GM23338 (cell line): Measurements from ENCODE around the gene HHAT. TPM values are rescaled to one million over a fixed set of nuclear protein-coding genes. Genes with fewer than 3 reads are reported as not detected.

Experiments
- ATAC-seq: fragments of 200-7000 bp; cut with Tn5 transposase; 3 replicates; pipeline ENCODE4 v1.9.1; 2020
- DNase-seq: peaks from one replicate; pipeline ENCODE4 v3.0.0-alpha.2; 2015; ENCODE audit warnings: low spot score
- H2AFZ ChIP-seq: fragments of 200-600 bp; sonication (generic); 2 replicates; pipeline ENCODE4 v1.8.0; 2016; ENCODE audit warnings: antibody characterized with exemption, mild to moderate bottlenecking, moderate library complexity
- H3F3A ChIP-seq: fragments of 200-600 bp; sonication (generic); replicated peaks from 2 replicates; pipeline ENCODE4 v1.8.0; 2017; ENCODE audit warnings: antibody characterized with exemption, mixed run types, low read depth
- H3K27ac ChIP-seq: fragments of 200-600 bp; sonication (generic); 2 replicates; pipeline ENCODE4 v1.6.1; 2016; ENCODE audit warnings: low read depth
- H3K27me3 ChIP-seq: fragments of 200-600 bp; sonication (generic); 2 replicates; pipeline ENCODE4 v1.8.0; 2016; ENCODE audit warnings: mild to moderate bottlenecking, mixed run types, moderate library complexity; ENCODE audit not compliant: insufficient read depth
- H3K36me3 ChIP-seq: fragments of 200-600 bp; sonication (generic); 2 replicates; pipeline ENCODE4 v1.8.0; 2016; ENCODE audit warnings: mild to moderate bottlenecking; ENCODE audit not compliant: insufficient read depth
- H3K4me1 ChIP-seq: fragments of 200-600 bp; sonication (generic); 2 replicates; pipeline ENCODE4 v1.8.0; 2016; ENCODE audit warnings: mild to moderate bottlenecking, moderate library complexity; ENCODE audit not compliant: insufficient read depth
- H3K4me2 ChIP-seq: fragments of 200-600 bp; sonication (generic); 2 replicates; pipeline ENCODE4 v1.7.1; 2017; ENCODE audit warnings: mixed run types
- H3K4me3 ChIP-seq: fragments of 200-600 bp; sonication (generic); 2 replicates; pipeline ENCODE4 v1.6.1; 2016; ENCODE audit warnings: mixed run types
- H3K79me2 ChIP-seq: fragments of 200-600 bp; sonication (generic); replicated peaks from 2 replicates; pipeline ENCODE4 v1.8.0; 2017; ENCODE audit warnings: mild to moderate bottlenecking; ENCODE audit not compliant: insufficient read depth
- H3K9me2 ChIP-seq: fragments of 200-600 bp; sonication (generic); 2 replicates; pipeline ENCODE4 v1.8.0; 2017; ENCODE audit not compliant: insufficient read depth
- H4K20me1 ChIP-seq: fragments of 200-600 bp; sonication (generic); replicated peaks from 2 replicates; pipeline ENCODE4 v1.8.0; 2017; ENCODE audit warnings: mild to moderate bottlenecking; ENCODE audit not compliant: insufficient read depth
- H3K27ac Mint-ChIP-seq: 2 replicates; pipeline ENCODE4 v1.8.0; 2020; ENCODE audit warnings: inconsistent platforms, mild to moderate bottlenecking, moderate library complexity, mixed read lengths
- H3K27me3 Mint-ChIP-seq: 3 replicates; pipeline ENCODE4 v1.8.0; 2022; ENCODE audit warnings: low read depth, mild to moderate bottlenecking, moderate library complexity, mixed read lengths, inconsistent platforms; ENCODE audit not compliant: insufficient read depth, poor library complexity
- H3K36me3 Mint-ChIP-seq: 3 replicates; pipeline ENCODE4 v1.8.0; 2021; ENCODE audit warnings: low read depth, mild to moderate bottlenecking, inconsistent platforms, moderate library complexity, mixed read lengths
- H3K4me1 Mint-ChIP-seq: 3 replicates; pipeline ENCODE4 v1.8.0; 2020; ENCODE audit warnings: mild to moderate bottlenecking, inconsistent platforms, mixed read lengths
- H3K4me3 Mint-ChIP-seq: 3 replicates; pipeline ENCODE4 v1.8.0; 2021; ENCODE audit warnings: moderate library complexity, mild to moderate bottlenecking, inconsistent platforms, mixed read lengths
- H3K9me3 Mint-ChIP-seq: 3 replicates; pipeline ENCODE4 v1.8.0; 2020; ENCODE audit warnings: moderate library complexity, mild to moderate bottlenecking, inconsistent platforms, mixed read lengths
- CREB1 ChIP-seq: fragments of 250-450 bp; sonication (Bioruptor Pico); IDR thresholded peaks from 2 replicates; pipeline ENCODE4 v1.5.0; 2020; ENCODE audit warnings: low read depth, mild to moderate bottlenecking, moderate library complexity
- CTCF ChIP-seq, 2 experiments: fragments of 200-600 bp in 1 of 2; sonication (generic) in 1 of 2; conservative IDR thresholded peaks; 2 replicates each; pipeline versions ENCODE4 v1.5.1 to v1.6.1; 2016 to 2017; ENCODE audit warnings: antibody characterized with exemption in 2 of 2, low read depth in 2 of 2, mild to moderate bottlenecking in 2 of 2, moderate library complexity in 1 of 2
- ETS1 ChIP-seq: IDR thresholded peaks from 2 replicates; pipeline ENCODE4 v1.6.1; 2016; ENCODE audit warnings: antibody characterized with exemption
- EZH2 ChIP-seq: fragments of 200-600 bp; sonication (generic); IDR thresholded peaks from one replicate; pipeline ENCODE4 v1.8.0; 2017; ENCODE audit warnings: antibody characterized with exemption, mild to moderate bottlenecking, low read depth; ENCODE audit not compliant: unreplicated experiment
- EZH2phosphoT487 ChIP-seq: fragments of 200-600 bp; sonication (generic); IDR thresholded peaks from one replicate; pipeline ENCODE4 v1.8.1; 2018; ENCODE audit warnings: antibody characterized with exemption; ENCODE audit not compliant: unreplicated experiment
- JUNB ChIP-seq: IDR thresholded peaks from one replicate; pipeline ENCODE4 v1.6.1; 2016; ENCODE audit warnings: antibody characterized with exemption; ENCODE audit not compliant: unreplicated experiment
- NANOG ChIP-seq: IDR thresholded peaks from 2 replicates; pipeline ENCODE4 v1.6.1; 2016; ENCODE audit warnings: antibody characterized with exemption, borderline replicate concordance
- POLR2AphosphoS5 ChIP-seq: IDR thresholded peaks from 2 replicates; pipeline ENCODE4 v1.6.1; 2016; ENCODE audit warnings: antibody characterized with exemption, low read depth
- REST ChIP-seq: IDR thresholded peaks from one replicate; pipeline ENCODE4 v1.6.1; 2018; ENCODE audit warnings: antibody characterized with exemption; ENCODE audit not compliant: unreplicated experiment
- STAT1 ChIP-seq: IDR thresholded peaks from one replicate; pipeline ENCODE4 v1.6.1; 2016; ENCODE audit warnings: antibody characterized with exemption; ENCODE audit not compliant: unreplicated experiment
- ZNF114 ChIP-seq: fragments of 250-450 bp; sonication (Bioruptor Pico); IDR thresholded peaks from 2 replicates; pipeline ENCODE4 v1.5.0; 2020; ENCODE audit warnings: mild to moderate bottlenecking, moderate library complexity
- ZNF331 ChIP-seq: fragments of 250-450 bp; sonication (Bioruptor Pico); IDR thresholded peaks from 2 replicates; pipeline ENCODE4 v1.5.0; 2020; ENCODE audit warnings: low read depth, mild to moderate bottlenecking, moderate library complexity
- ZNF462 ChIP-seq: fragments of 250-450 bp; sonication (Bioruptor Pico); IDR thresholded peaks from 2 replicates; pipeline ENCODE4 v1.5.0; 2020; ENCODE audit warnings: mild to moderate bottlenecking, moderate library complexity
- polyA plus RNA-seq: library from polyadenylated mRNA; unstranded; fragments of >200 nt; fragmentation: Nextera tagmentation; extraction: Ambion mirVana; gene quantifications from 2 replicates; pipeline ENCODE4 v1.2.1, GENCODE V29; 2016
- total RNA-seq: library from RNA; depleted of rRNA; stranded (reverse); fragments of >200 nt; shearing (Covaris generic); gene quantifications from 2 replicates; pipeline ENCODE4 v1.2.3, GENCODE V29; 2014

HHAT gene
- total and polyA plus RNA-seq, 2 experiments from 2014 or later, result 0.11 to 0.66 TPM

GRCh38 chr1:210551899-210552298 is 223.2 kb downstream of the HHAT start:
- ATAC-seq (no peak), DNase-seq (no peak)
- Histone ChIP-seq H3K27ac (no peak overlapping the region), H3K36me3 (no peaks in the 10 kb centered on the region), H3K9me2 (peaks cover 3% of the 10 kb centered on the region; the same call in 1 of the 2 replicates), H2AFZ (no peak overlapping the region), H3K27me3 (no peaks in the 10 kb centered on the region), H4K20me1 (no peaks in the 10 kb centered on the region), H3K4me1 (no peaks in the 10 kb centered on the region), H3F3A (no peaks in the 10 kb centered on the region), H3K79me2 (no peaks in the 10 kb centered on the region), H3K4me2 (no peak overlapping the region), H3K4me3 (no peak overlapping the region)
- Mint-ChIP-seq H3K27ac (no peak overlapping the region), H3K4me3 (no peak overlapping the region), H3K36me3 (no peaks in the 10 kb centered on the region), H3K4me1 (no peaks in the 10 kb centered on the region), H3K27me3 (no peaks in the 10 kb centered on the region), H3K9me3 (no peaks in the 10 kb centered on the region)
- TF ChIP-seq ZNF114 (CRISPR knock-in tag), result no peak
- TF ChIP-seq EZH2, result no peak
- TF ChIP-seq REST, result no peak
- TF ChIP-seq POLR2AphosphoS5, result no peak
- TF ChIP-seq ZNF462 (CRISPR knock-in tag), result no peak
- no peak for TF ChIP-seq EZH2phosphoT487
- TF ChIP-seq JUNB, result no peak
- no peak for TF ChIP-seq STAT1
- TF ChIP-seq NANOG, result no peak
- TF ChIP-seq ETS1, result no peak
- no peak for TF ChIP-seq ZNF331
- TF ChIP-seq CREB1 (CRISPR knock-in tag), result no peak
- TF ChIP-seq CTCF (conservative IDR thresholded peaks at IDR 0.05; ENCODE audit: low read depth in 2 of 2), result no peak
